K562 (cell line): ENCODE measurements around the gene PLEKHG5.

Experiments
- GABPA ChIP-seq: fragments of 200-800 bp; sonication (Bioruptor generic); conservative IDR thresholded peaks from 2 replicates; pipeline ENCODE4 v1.6.1; 2016; ENCODE audit warnings: low read depth, missing genetic modification characterization, missing compliant biosample characterization
- TBP ChIP-seq: optimal IDR thresholded peaks from 2 replicates; pipeline ENCODE3; 2011; ENCODE audit warnings: low read depth, low read length, improper control_type of control experiment
- ZNF263 ChIP-seq: sonication (generic); formaldehyde crosslinking; IDR thresholded peaks from 2 replicates; pipeline ENCODE4 v1.8.0; 2022; ENCODE audit warnings: mild to moderate bottlenecking, missing genetic modification reagents, borderline replicate concordance
- TF ChIP-seq, protein P1 (sequence below), 3 experiments: IDR thresholded peaks in 2 of 3; conservative IDR thresholded peaks in 1 of 3; 2 replicates each; pipeline ENCODE4 v1.5.1; 2011 to 2012; ENCODE audit warnings: low read length in 3 of 3, mild to moderate bottlenecking in 3 of 3, control low read depth in 2 of 3, improper control_type of control experiment in 1 of 3, inconsistent platforms in 1 of 3, low read depth in 1 of 3, mixed read lengths in 1 of 3, moderate library complexity in 1 of 3; ENCODE audit not compliant: insufficient read depth in 2 of 3
- TF ChIP-seq, protein P2 (sequence below): fragments of 450-650 bp; IDR thresholded peaks from 2 replicates; pipeline ENCODE4 v1.7.1; 2018; ENCODE audit warnings: mild to moderate bottlenecking, low read depth; ENCODE audit not compliant: partially characterized antibody

DNA sequence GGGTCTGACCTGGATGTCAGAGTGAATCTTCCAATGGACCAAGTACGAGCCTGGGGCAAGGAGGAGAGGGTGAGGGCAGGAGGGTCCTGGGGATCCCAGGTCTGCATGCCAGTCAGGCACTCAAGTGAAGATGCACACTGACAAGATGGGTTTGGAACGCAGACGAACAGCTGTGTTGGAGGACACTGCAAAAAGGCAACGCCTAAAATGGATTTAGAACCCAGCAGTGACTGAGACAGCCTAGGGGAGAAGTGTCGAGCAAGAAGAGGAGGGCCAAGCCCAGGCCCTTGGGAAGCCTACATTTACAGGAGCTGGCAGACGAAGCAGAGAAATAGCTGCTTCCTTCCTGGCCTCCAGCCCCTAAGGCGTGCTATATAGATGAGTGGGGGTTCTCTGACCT, 37.0 kb upstream of the PLEKHG5 start:
- TF ChIP-seq, protein P1, sequence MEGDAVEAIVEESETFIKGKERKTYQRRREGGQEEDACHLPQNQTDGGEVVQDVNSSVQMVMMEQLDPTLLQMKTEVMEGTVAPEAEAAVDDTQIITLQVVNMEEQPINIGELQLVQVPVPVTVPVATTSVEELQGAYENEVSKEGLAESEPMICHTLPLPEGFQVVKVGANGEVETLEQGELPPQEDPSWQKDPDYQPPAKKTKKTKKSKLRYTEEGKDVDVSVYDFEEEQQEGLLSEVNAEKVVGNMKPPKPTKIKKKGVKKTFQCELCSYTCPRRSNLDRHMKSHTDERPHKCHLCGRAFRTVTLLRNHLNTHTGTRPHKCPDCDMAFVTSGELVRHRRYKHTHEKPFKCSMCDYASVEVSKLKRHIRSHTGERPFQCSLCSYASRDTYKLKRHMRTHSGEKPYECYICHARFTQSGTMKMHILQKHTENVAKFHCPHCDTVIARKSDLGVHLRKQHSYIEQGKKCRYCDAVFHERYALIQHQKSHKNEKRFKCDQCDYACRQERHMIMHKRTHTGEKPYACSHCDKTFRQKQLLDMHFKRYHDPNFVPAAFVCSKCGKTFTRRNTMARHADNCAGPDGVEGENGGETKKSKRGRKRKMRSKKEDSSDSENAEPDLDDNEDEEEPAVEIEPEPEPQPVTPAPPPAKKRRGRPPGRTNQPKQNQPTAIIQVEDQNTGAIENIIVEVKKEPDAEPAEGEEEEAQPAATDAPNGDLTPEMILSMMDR (IDR thresholded peaks at IDR 0.05 in 2 of 3, conservative IDR thresholded peaks at IDR 0.05 in 1 of 3; ENCODE audit: insufficient read depth in 2 of 3, low read depth in 1 of 3, low read length in 3 of 3): no peak
- TF ChIP-seq GABPA (tag) (no peak), TBP (no peak), ZNF263 (CRISPR knock-in tag) (no peak)
- TF ChIP-seq, protein P2, sequence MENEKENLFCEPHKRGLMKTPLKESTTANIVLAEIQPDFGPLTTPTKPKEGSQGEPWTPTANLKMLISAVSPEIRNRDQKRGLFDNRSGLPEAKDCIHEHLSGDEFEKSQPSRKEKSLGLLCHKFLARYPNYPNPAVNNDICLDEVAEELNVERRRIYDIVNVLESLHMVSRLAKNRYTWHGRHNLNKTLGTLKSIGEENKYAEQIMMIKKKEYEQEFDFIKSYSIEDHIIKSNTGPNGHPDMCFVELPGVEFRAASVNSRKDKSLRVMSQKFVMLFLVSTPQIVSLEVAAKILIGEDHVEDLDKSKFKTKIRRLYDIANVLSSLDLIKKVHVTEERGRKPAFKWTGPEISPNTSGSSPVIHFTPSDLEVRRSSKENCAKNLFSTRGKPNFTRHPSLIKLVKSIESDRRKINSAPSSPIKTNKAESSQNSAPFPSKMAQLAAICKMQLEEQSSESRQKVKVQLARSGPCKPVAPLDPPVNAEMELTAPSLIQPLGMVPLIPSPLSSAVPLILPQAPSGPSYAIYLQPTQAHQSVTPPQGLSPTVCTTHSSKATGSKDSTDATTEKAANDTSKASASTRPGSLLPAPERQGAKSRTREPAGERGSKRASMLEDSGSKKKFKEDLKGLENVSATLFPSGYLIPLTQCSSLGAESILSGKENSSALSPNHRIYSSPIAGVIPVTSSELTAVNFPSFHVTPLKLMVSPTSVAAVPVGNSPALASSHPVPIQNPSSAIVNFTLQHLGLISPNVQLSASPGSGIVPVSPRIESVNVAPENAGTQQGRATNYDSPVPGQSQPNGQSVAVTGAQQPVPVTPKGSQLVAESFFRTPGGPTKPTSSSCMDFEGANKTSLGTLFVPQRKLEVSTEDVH: no peak
